Activated CD4-positive, alpha-beta T cell treated with anti-CD3 and anti-CD28 coated beads, Interleukin-2, amount 10 ng/mL, durations not matched to agents 7 days and 5 days (primary cell): ENCODE results near the gene CCDC174. TPM values are rescaled to one million over a fixed set of nuclear protein-coding genes. Genes with fewer than 3 reads are reported as not detected.

Experiments
- CTCF ChIA-PET: fragments of 350-600 bp; sonication (Branson Sonifier 250); formaldehyde crosslinking; loops from one replicate; lab custom pipeline; 2021; ENCODE audit warnings: antibody characterized with exemption; lab: Charles Lee
- POLR2A ChIA-PET: fragments of 350-600 bp; sonication (Branson Sonifier 250); formaldehyde crosslinking; loops from one replicate; lab custom pipeline; 2021; ENCODE audit warnings: antibody characterized with exemption; lab: Charles Lee
- DNase-seq: peaks from one replicate; pipeline ENCODE4 v3.0.0-alpha.2; 2020
- H3K27ac Mint-ChIP-seq: one replicate; pipeline ENCODE4 v1.8.0; 2021; ENCODE audit warnings: mild to moderate bottlenecking, moderate library complexity, mixed read lengths
- H3K27me3 Mint-ChIP-seq: one replicate; pipeline ENCODE4 v1.8.0; 2021; ENCODE audit warnings: mixed read lengths
- H3K36me3 Mint-ChIP-seq: one replicate; pipeline ENCODE4 v1.8.0; 2021; ENCODE audit warnings: low read depth, mixed read lengths
- H3K4me1 Mint-ChIP-seq: one replicate; pipeline ENCODE4 v1.8.0; 2021; ENCODE audit warnings: mixed read lengths
- H3K4me3 Mint-ChIP-seq: one replicate; pipeline ENCODE4 v1.8.0; 2021; ENCODE audit warnings: mild to moderate bottlenecking, moderate library complexity, mixed read lengths
- H3K9me3 Mint-ChIP-seq: one replicate; pipeline ENCODE4 v1.8.0; 2021; ENCODE audit warnings: mixed read lengths
- total RNA-seq, 2 experiments: library from RNA; stranded (reverse); gene quantifications; one replicate each; pipeline ENCODE4 v1.2.3, GENCODE V29; 2021

CCDC174 gene
- total RNA-seq, 2 experiments from 2014 or later: 20.9 to 24.0 TPM

DNA sequence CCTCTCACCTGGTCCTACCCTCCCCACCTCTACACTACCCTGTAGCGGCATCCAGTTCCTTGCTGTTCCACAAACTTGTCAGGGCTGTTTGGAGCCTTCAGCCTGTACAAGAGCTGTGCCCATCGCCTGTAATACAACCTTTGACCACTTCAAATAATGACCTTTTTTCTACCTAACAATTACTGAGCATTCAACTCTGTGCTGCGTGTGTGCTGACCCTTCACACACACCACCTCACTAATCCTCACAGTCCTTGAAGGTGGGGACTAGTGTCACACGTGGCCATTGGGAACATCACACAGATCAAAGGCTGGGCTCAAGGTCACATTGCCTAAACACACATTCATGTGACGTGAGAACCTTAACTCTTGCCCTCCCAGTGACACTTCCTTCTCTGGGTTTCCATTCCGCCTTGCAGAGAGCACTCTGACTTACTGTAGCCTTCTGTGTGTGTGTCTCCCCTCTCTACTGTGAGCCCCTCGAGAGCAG lies 26.5 kb downstream of the CCDC174 start:
- Mint-ChIP-seq H3K36me3 (peaks cover 4% of the 10 kb centered on the region), H3K27me3 (no peaks in the 10 kb centered on the region), H3K4me1 (no peaks in the 10 kb centered on the region), H3K27ac (no peak overlapping the region), H3K9me3 (peaks cover 7% of the 10 kb centered on the region), H3K4me3 (no peak overlapping the region)
- ChIA-PET POLR2A (no interaction called here), CTCF (no interaction called here)
- DNase-seq: no peak

DNA sequence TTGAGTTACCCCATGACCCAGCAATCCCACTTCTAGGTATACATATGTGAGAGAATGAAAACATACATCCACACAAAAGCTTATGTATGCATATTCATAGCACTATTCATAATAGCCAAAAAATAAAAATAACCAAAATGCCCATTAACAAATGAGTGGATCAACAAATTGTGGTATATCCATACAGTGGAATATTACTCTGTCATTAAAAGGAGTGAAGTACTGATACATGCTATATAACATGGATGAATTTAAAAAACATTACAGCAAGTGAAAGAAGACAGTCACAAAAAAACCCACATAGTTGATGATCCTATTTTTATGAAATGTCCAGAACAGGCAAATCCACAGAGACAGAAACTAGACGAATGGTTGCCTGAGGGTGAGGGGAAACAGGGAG lies 28.6 kb downstream of the CCDC174 start:
- H3K4me3 Mint-ChIP-seq: no peak overlapping the region
- CTCF ChIA-PET: interaction anchor here (0.5 kb wide), 1 partner anchor 1239 kb away, joined by 3 read pairs; no protein-coding TSS in a partner anchor
- no peaks in the 10 kb centered on the region for H3K36me3 Mint-ChIP-seq
- POLR2A ChIA-PET: no interaction called here
- H3K27me3 Mint-ChIP-seq: no peaks in the 10 kb centered on the region
- DNase-seq: no peak
- no peak overlapping the region for H3K27ac Mint-ChIP-seq
- H3K9me3 Mint-ChIP-seq: peaks cover 7% of the 10 kb centered on the region
- no peaks in the 10 kb centered on the region for H3K4me1 Mint-ChIP-seq

DNA sequence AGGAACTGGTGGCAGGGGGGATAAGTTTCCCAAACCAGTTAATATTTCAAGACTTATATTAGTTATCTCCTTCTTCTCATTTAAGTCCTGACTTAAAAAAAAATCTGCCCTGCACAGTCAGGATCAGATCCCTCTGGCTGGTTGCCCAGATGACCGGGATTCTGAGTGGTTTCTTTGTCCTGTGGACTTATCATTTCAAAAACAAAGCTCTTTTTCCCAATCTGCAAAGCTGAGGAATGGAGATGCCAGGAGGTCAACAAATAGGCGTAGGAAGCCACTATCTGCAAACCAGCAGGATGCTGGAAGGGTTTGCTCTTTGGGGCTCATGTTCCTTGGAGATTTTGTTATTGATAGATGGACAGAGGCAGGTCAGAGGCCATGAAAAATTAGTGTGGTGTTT lies 29.2 kb downstream of the CCDC174 start:
- ChIA-PET CTCF (no interaction called here), POLR2A (no interaction called here)
- H3K27ac Mint-ChIP-seq: no peak overlapping the region
- H3K4me1 Mint-ChIP-seq: no peaks in the 10 kb centered on the region
- peaks cover 7% of the 10 kb centered on the region for H3K9me3 Mint-ChIP-seq
- H3K27me3 Mint-ChIP-seq: peaks cover 5% of the 10 kb centered on the region
- no peak for DNase-seq
- H3K4me3 Mint-ChIP-seq: no peak overlapping the region
- H3K36me3 Mint-ChIP-seq: no peaks in the 10 kb centered on the region

GRCh38 chr3:14684447-14684846 lies 32.9 kb downstream of the CCDC174 start:
- H3K4me1 Mint-ChIP-seq: no peaks in the 10 kb centered on the region
- H3K4me3 Mint-ChIP-seq: no peak overlapping the region
- no peaks in the 10 kb centered on the region for H3K36me3 Mint-ChIP-seq
- DNase-seq: no peak
- H3K27ac Mint-ChIP-seq: no peak overlapping the region
- H3K27me3 Mint-ChIP-seq: peaks cover 18% of the 10 kb centered on the region
- ChIA-PET POLR2A (no interaction called here), CTCF (no interaction called here)
- peaks cover 7% of the 10 kb centered on the region for H3K9me3 Mint-ChIP-seq

DNA sequence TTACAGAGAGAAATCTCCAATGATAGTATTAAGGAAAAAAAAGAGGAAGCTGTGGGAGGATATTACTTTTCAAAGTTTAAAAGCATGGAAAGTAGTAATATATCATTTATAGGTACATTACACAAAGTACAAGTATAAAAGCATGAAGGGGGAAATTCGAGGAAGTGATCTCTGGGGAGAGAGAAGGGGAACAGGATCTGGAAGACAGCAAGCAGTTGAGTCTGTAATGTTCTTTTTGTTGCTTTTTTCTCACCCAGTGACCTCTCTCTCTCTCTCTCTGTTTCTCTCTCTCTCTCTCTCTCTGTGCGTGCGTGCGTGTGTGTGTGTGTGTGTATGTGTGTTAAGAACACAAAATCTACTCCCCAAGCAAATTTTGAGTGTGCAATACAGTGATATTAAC lies 33.6 kb downstream of the CCDC174 start:
- Mint-ChIP-seq H3K36me3 (no peaks in the 10 kb centered on the region), H3K4me3 (no peak overlapping the region), H3K4me1 (no peaks in the 10 kb centered on the region), H3K27ac (no peak overlapping the region), H3K27me3 (peaks cover 24% of the 10 kb centered on the region), H3K9me3 (peaks cover 3% of the 10 kb centered on the region)
- DNase-seq: no peak
- CTCF ChIA-PET: no interaction called here
- POLR2A ChIA-PET: no interaction called here

GRCh38 chr3:14687360-14687759 lies 35.8 kb downstream of the CCDC174 start:
- POLR2A ChIA-PET: no interaction called here
- DNase-seq: no peak
- H3K9me3 Mint-ChIP-seq: no peaks in the 10 kb centered on the region

GRCh38 chr3:14688525-14688924 lies 37.0 kb downstream of the CCDC174 start:
- ChIA-PET CTCF (interaction anchor here (0.7 kb wide), 1 partner anchor 368 kb away, joined by 3 read pairs; no protein-coding TSS in a partner anchor), POLR2A (no interaction called here)
- Mint-ChIP-seq H3K4me1 (no peaks in the 10 kb centered on the region), H3K36me3 (no peaks in the 10 kb centered on the region), H3K9me3 (no peaks in the 10 kb centered on the region), H3K27me3 (peaks cover 46% of the 10 kb centered on the region), H3K27ac (no peak overlapping the region), H3K4me3 (no peak overlapping the region)
- no peak for DNase-seq

More at GRCh38 chr3:14687360-14687759, 35.8 kb downstream of the CCDC174 start:
- CTCF ChIA-PET: interaction anchor here (0.6 to 1.1 kb wide), 3 partner anchors 19 to 343 kb away, joined by 3 read pairs; no protein-coding TSS in a partner anchor
- Mint-ChIP-seq H3K27ac (no peak overlapping the region), H3K4me3 (no peak overlapping the region), H3K4me1 (no peaks in the 10 kb centered on the region), H3K27me3 (peaks cover 37% of the 10 kb centered on the region), H3K36me3 (no peaks in the 10 kb centered on the region)

GRCh38 chr3:14689247-14689980 lies 37.9 kb downstream of the CCDC174 start:
- Mint-ChIP-seq H3K9me3 (no peaks in the 10 kb centered on the region), H3K36me3 (no peaks in the 10 kb centered on the region), H3K4me1 (no peaks in the 10 kb centered on the region), H3K4me3 (no peak overlapping the region), H3K27me3 (peaks cover 54% of the 10 kb centered on the region), H3K27ac (no peak overlapping the region)
- ChIA-PET CTCF (no interaction called here), POLR2A (no interaction called here)
- no peak for DNase-seq

DNA sequence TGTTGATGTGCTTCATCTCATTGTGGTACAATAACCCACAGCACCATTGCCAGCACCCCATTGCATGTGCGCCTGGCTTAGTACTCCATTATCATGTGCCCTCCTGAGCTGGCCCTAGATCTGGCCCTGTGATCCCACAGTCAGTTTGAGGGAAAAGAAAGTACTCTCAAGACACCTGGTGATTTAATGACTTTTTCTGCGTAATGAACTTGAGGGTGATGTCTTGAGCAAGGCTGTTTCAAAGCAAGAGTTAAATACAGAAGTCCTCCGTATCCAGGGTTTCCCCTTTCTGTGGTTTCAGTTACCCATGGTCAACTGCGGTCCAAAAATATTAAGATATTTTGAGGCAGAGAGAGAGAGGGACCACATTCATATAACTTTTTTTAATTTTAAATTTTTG lies 39.7 kb downstream of the CCDC174 start:
- H3K27me3 Mint-ChIP-seq: peaks cover 57% of the 10 kb centered on the region
- no peaks in the 10 kb centered on the region for H3K9me3 Mint-ChIP-seq
- ChIA-PET POLR2A (no interaction called here), CTCF (no interaction called here)
- no peak for DNase-seq
- no peaks in the 10 kb centered on the region for H3K36me3 Mint-ChIP-seq
- no peak overlapping the region for H3K4me3 Mint-ChIP-seq
- no peaks in the 10 kb centered on the region for H3K4me1 Mint-ChIP-seq
- no peak overlapping the region for H3K27ac Mint-ChIP-seq

GRCh38 chr3:14691719-14692118 lies 40.2 kb downstream of the CCDC174 start:
- Mint-ChIP-seq H3K4me1 (no peaks in the 10 kb centered on the region), H3K9me3 (no peaks in the 10 kb centered on the region), H3K4me3 (no peak overlapping the region), H3K27me3 (peaks cover 59% of the 10 kb centered on the region), H3K36me3 (no peaks in the 10 kb centered on the region), H3K27ac (no peak overlapping the region)
- CTCF ChIA-PET: no interaction called here
- DNase-seq: no peak
- POLR2A ChIA-PET: no interaction called here

- H3K36me3 Mint-ChIP-seq: no peaks in the 10 kb centered on the region
- no peaks in the 10 kb centered on the region for H3K4me1 Mint-ChIP-seq
- no peaks in the 10 kb centered on the region for H3K9me3 Mint-ChIP-seq
- H3K4me3 Mint-ChIP-seq: no peak overlapping the region
- DNase-seq: no peak
- ChIA-PET POLR2A (no interaction called here), CTCF (no interaction called here)
- H3K27ac Mint-ChIP-seq: no peak overlapping the region
- peaks cover 17% of the 10 kb centered on the region for H3K27me3 Mint-ChIP-seq
Measured at GRCh38 chr3:14698601-14699244, 47.2 kb downstream of the CCDC174 start.

DNA sequence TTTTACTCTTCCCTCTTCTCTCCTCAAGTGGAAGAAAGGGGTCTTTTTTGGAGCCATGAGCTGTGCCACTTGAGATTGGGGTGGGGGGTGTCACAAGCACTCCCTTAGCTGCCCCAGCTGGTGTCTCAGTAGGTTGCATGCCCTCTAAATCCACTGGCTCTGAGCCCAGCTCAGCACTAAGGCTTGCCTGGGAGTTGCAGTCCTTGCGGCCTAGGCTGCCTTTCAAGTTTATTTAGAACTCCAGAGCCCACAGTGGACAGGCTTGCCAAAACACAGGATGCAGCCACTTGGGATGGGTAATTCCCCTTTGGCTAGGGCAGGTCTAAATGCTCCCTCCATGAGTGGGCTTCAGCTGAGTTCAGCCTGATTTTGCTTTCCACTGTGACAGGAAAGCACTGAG lies 48.1 kb downstream of the CCDC174 start:
- Mint-ChIP-seq H3K4me1 (no peaks in the 10 kb centered on the region), H3K27ac (no peak overlapping the region), H3K9me3 (no peaks in the 10 kb centered on the region), H3K27me3 (peaks cover 8% of the 10 kb centered on the region), H3K36me3 (no peaks in the 10 kb centered on the region), H3K4me3 (no peak overlapping the region)
- ChIA-PET POLR2A (no interaction called here), CTCF (no interaction called here)
- no peak for DNase-seq

GRCh38 chr3:14700891-14701290 lies 49.3 kb downstream of the CCDC174 start:
- ChIA-PET POLR2A (no interaction called here), CTCF (no interaction called here)
- H3K27me3 Mint-ChIP-seq: peaks cover 2% of the 10 kb centered on the region

More at GRCh38 chr3:14700891-14701290, 49.3 kb downstream of the CCDC174 start:
- Mint-ChIP-seq H3K4me1 (no peaks in the 10 kb centered on the region), H3K4me3 (no peak overlapping the region), H3K36me3 (no peaks in the 10 kb centered on the region), H3K9me3 (no peaks in the 10 kb centered on the region), H3K27ac (no peak overlapping the region)
- no peak for DNase-seq
